LNCaP clone FGC (cell line): ENCODE data around the gene ZNF296.
"Not testable (repeated sequence)": the region's sequence is repeated elsewhere in the genome, so short reads cannot be mapped to it uniquely, and the experiment has no call there.

Experiments
- DNase-seq: peaks from one replicate; pipeline ENCODE4 v3.0.0-alpha.2; 2011; ENCODE audit warnings: low read depth
- H3K4me3 ChIP-seq: 2 replicates; pipeline ENCODE4 v1.5.1; 2011; ENCODE audit warnings: mild to moderate bottlenecking, low read depth, low read length, control low read depth
- CTCF ChIP-seq: IDR thresholded peaks from 2 replicates; pipeline ENCODE4 v1.5.1; 2012; ENCODE audit warnings: mild to moderate bottlenecking; ENCODE audit not compliant: control insufficient read depth, insufficient read depth; ENCODE audit errors: extremely low read depth

ZNF296 gene

GRCh38 chr19:45119582-45119981 lies 43.3 kb upstream of the ZNF296 start:
- no peak for TF ChIP-seq CTCF
- DNase-seq: no peak
- no peak overlapping the region for H3K4me3 ChIP-seq

- not testable (repeated sequence) for DNase-seq, H3K4me3 ChIP-seq
Measured at GRCh38 chr19:45118591-45119355, 42.5 kb upstream of the ZNF296 start.

GRCh38 chr19:45118106-45118505 lies 41.8 kb upstream of the ZNF296 start:
- no peak for DNase-seq
- TF ChIP-seq CTCF: no peak
- H3K4me3 ChIP-seq: no peak overlapping the region

- TF ChIP-seq CTCF: no peak
- DNase-seq: no peak
- H3K4me3 ChIP-seq: no peak overlapping the region
Measured at GRCh38 chr19:45117671-45118070, 41.4 kb upstream of the ZNF296 start.

GRCh38 chr19:45117167-45117594 lies 40.9 kb upstream of the ZNF296 start:
- H3K4me3 ChIP-seq: no peak overlapping the region
- DNase-seq: no peak

GRCh38 chr19:45115809-45116615 lies 39.7 kb upstream of the ZNF296 start:
- DNase-seq: no peak
- no peak overlapping the region for H3K4me3 ChIP-seq
- no peak for TF ChIP-seq CTCF

More at GRCh38 chr19:45117167-45117594, 40.9 kb upstream of the ZNF296 start:
- no peak for TF ChIP-seq CTCF

GRCh38 chr19:45114116-45114515 lies 37.8 kb upstream of the ZNF296 start:
- H3K4me3 ChIP-seq: no peak overlapping the region
- no peak for TF ChIP-seq CTCF
- no peak for DNase-seq
